Measurements from ENCODE around the gene SH2D3A. TPM values are rescaled to one million over a fixed set of nuclear protein-coding genes. Genes with fewer than 3 reads are reported as not detected.

Gene SH2D3A
- total RNA-seq, 1 donor from 2014 or later: 26.0 TPM

DNA sequence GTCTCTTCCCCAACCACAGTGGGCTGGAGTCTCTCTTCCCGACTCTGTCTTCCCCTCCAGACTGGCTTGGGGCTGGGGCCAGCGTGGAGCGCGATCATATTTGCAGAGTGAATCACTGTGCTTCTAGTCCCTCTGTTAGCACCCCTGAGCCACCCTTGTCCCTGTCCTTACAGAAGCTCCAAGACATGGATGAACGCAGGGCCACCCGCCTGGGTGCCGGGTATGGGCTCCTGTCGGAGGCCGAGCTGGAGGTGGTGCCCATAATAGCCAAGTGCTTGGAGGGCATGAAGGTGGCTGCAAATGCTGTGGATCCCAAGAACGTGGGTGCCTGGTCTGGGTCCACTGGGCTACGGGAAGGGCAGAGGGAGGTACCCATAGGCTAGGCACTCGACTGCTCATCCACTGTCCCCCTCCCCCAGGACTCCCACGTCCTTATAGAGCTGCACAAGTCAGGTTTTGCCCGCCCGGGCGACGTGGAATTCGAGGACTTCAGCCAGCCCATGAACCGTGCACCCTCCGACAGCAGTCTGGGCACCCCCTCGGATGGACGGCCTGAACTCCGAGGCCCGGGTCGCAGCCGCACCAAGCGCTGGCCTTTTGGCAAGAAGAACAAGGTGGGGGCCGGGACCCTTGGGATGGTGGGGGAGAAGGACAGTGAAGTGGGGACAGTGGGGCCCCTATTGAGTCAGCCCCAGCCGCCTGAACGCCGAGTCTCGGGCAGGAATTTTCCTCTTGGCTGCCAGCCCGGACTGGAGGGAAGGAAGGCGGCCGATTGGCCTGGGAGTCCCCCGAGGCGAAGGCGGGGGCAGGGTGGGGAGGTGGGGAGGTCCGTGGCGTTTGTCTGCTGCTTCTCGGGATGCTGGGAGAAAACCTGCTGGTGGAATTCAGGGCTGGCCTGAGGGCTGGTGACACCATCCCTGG, 22.6 kb downstream of the SH2D3A start:
- Histone ChIP-seq H3K36me3 (peaks cover 60% of the 10 kb centered on the region), H3K27me3 (no peaks in the 10 kb centered on the region), H3K4me3 (peak overlapping the region; percentile 25), H3K27ac (peak overlapping the region; percentile 47), H3K4me1 (peaks cover 32% of the 10 kb centered on the region), H3K9me3 (no peaks in the 10 kb centered on the region)
- intact Hi-C loops (cut with DNase I): no loop called here
- DNase-seq (peak; percentile 91), ATAC-seq (peak; percentile 82)
- TF ChIP-seq, protein P1, sequence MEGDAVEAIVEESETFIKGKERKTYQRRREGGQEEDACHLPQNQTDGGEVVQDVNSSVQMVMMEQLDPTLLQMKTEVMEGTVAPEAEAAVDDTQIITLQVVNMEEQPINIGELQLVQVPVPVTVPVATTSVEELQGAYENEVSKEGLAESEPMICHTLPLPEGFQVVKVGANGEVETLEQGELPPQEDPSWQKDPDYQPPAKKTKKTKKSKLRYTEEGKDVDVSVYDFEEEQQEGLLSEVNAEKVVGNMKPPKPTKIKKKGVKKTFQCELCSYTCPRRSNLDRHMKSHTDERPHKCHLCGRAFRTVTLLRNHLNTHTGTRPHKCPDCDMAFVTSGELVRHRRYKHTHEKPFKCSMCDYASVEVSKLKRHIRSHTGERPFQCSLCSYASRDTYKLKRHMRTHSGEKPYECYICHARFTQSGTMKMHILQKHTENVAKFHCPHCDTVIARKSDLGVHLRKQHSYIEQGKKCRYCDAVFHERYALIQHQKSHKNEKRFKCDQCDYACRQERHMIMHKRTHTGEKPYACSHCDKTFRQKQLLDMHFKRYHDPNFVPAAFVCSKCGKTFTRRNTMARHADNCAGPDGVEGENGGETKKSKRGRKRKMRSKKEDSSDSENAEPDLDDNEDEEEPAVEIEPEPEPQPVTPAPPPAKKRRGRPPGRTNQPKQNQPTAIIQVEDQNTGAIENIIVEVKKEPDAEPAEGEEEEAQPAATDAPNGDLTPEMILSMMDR (IDR thresholded peaks at IDR 0.05): no peak

GRCh38 chr19:6743714-6744380, 23.4 kb downstream of the SH2D3A start:
- H3K36me3 ChIP-seq: peaks cover 52% of the 10 kb centered on the region
- peaks cover 36% of the 10 kb centered on the region for H3K4me1 ChIP-seq
- intact Hi-C loops (cut with DNase I): no loop called here
- DNase-seq (no peak), ATAC-seq (no peak)
- no peaks in the 10 kb centered on the region for H3K9me3 ChIP-seq
- no peaks in the 10 kb centered on the region for H3K27me3 ChIP-seq
- TF ChIP-seq, protein P1 (IDR thresholded peaks at IDR 0.05): no peak
- peak overlapping the region; percentile 47 for H3K27ac ChIP-seq
- H3K4me3 ChIP-seq: no peak overlapping the region

DNA sequence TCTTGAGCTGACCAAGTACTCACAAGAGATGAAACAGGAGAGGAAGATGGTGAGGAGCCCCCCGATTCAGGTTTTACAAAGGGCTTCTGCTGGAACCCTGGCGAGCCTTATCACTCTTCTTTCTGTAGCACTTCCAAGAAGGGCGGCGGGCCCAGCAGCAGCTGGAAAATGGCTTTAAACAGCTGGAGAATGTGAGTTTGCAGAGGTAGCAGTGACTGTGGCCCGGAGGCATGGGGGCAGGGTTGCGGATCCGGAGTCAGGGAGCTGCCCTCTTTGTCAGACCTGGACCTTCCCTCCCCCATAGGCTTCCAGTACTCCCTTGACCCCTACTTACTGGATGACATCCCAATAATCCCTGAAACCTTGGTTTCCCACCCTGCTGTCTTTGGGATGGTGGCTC, 24.2 kb downstream of the SH2D3A start:
- H3K4me1 ChIP-seq: peaks cover 44% of the 10 kb centered on the region
- no peak for DNase-seq
- H3K27me3 ChIP-seq: no peaks in the 10 kb centered on the region
- H3K4me3 ChIP-seq: no peak overlapping the region
- H3K27ac ChIP-seq: no peak overlapping the region
- no peaks in the 10 kb centered on the region for H3K9me3 ChIP-seq
- intact Hi-C loops (cut with DNase I): no loop called here
- TF ChIP-seq, protein P1 (IDR thresholded peaks at IDR 0.05): no peak
- no peak for ATAC-seq
- H3K36me3 ChIP-seq: peaks cover 44% of the 10 kb centered on the region

- peaks cover 23% of the 10 kb centered on the region for H3K36me3 ChIP-seq
- no peaks in the 10 kb centered on the region for H3K27me3 ChIP-seq
- H3K27ac ChIP-seq: peak overlapping the region; percentile 79
- TF ChIP-seq, protein P1 (IDR thresholded peaks at IDR 0.05): no peak
- peaks cover 52% of the 10 kb centered on the region for H3K4me1 ChIP-seq
- no peaks in the 10 kb centered on the region for H3K9me3 ChIP-seq
- peak; percentile 81 for DNase-seq
- ATAC-seq: peak; percentile 0
- intact Hi-C loops (cut with DNase I): no loop called here
- peak overlapping the region; percentile 91 for H3K4me3 ChIP-seq
Measured at GRCh38 chr19:6740589-6741343, 26.5 kb downstream of the SH2D3A start.

DNA sequence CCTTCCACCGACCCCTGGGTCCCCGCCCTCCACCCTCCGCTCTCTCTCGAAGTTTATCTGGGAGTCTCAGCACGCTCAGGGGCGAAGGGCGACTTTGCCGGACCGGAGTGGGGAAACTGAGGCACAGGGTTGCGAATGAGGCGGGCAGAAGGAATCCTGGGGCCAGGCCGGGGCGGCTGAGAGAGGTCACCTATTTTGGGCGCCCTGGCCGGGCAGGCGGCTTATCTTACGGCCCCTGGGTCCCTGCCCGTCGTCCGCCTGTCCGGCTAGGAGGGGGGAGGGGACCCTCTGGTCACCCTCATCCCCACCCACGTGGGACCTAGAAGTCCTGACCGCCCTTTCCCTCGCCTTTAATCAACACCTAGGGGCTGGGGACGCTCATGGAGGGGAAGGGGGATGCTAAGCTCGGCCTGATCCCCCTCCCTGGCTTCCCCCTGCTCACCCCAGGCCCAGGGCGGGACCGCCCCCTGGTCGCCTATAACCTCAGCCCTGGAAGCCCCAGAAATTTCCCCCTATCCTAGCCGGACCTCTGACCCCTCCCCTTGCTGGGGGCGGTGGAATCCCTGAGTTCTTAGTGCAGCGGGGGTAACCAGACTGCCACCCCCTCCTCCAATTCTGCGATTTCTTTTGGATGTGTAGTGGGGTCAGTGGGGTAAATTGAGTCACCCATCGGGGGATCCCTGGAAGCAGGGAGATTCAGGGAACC, 27.2 kb downstream of the SH2D3A start:
- Histone ChIP-seq H3K27ac (peak overlapping the region; percentile 79), H3K9me3 (no peaks in the 10 kb centered on the region), H3K4me3 (peak overlapping the region; percentile 91), H3K27me3 (no peaks in the 10 kb centered on the region), H3K4me1 (peaks cover 50% of the 10 kb centered on the region), H3K36me3 (peaks cover 17% of the 10 kb centered on the region)
- TF ChIP-seq, protein P1 (IDR thresholded peaks at IDR 0.05): no peak
- ATAC-seq: no peak
- intact Hi-C loops (cut with DNase I): no loop called here
- peak; percentile 70 for DNase-seq

All from upper lobe of right lung (tissue), 1 donor.